PC-9 (cell line): ENCODE results near the gene POU2AF1. TPM values are rescaled to one million over a fixed set of nuclear protein-coding genes. Genes with fewer than 3 reads are reported as not detected.
A peak's percentile ranks its signal among the peaks of the same experiment; 100 is the strongest.

Experiments
- BruUV-seq: library from RNA; stranded (reverse); fragments of 400-500 nt; replicated peaks from 2 replicates; lab custom pipeline; 2021; lab: Mats Ljungman, UMichigan
- CTCF ChIA-PET: fragments of 300-600 bp; sonication (Branson Sonifier 250); formaldehyde crosslinking; loops from one replicate; lab custom pipeline; 2022; ENCODE audit warnings: antibody characterized with exemption; lab: Charles Lee
- POLR2A ChIA-PET: fragments of 300-600 bp; sonication (Branson Sonifier 250); formaldehyde crosslinking; loops from one replicate; lab custom pipeline; 2022; ENCODE audit warnings: antibody characterized with exemption; ENCODE audit not compliant: unreplicated experiment; lab: Charles Lee
- DNase-seq, 2 experiments: peaks; one replicate each; pipeline versions ENCODE4 v3.0.0 to v3.0.0-alpha.2; 2015 to 2022; ENCODE audit warnings: mixed read lengths in 1 of 2
- H2AFZ ChIP-seq: fragments of 200-600 bp; sonication (generic); 2 replicates; pipeline ENCODE4 v1.8.1; 2017; ENCODE audit warnings: antibody characterized with exemption
- H3F3A ChIP-seq: fragments of 200-600 bp; sonication (generic); 2 replicates; pipeline ENCODE4 v1.8.1; 2017; ENCODE audit warnings: antibody characterized with exemption, mild to moderate bottlenecking, low read depth; ENCODE audit not compliant: insufficient read depth
- H3K27ac ChIP-seq: fragments of 200-600 bp; sonication (generic); 2 replicates; pipeline ENCODE4 v1.6.1; 2016; ENCODE audit warnings: mixed run types
- H3K27me3 ChIP-seq: fragments of 200-600 bp; sonication (generic); 2 replicates; pipeline ENCODE4 v1.6.1; 2016; ENCODE audit warnings: low read depth, mixed run types; ENCODE audit not compliant: insufficient read depth
- H3K36me3 ChIP-seq: fragments of 200-600 bp; sonication (generic); 2 replicates; pipeline ENCODE4 v1.6.1; 2016; ENCODE audit warnings: low read depth, mixed run types
- H3K4me1 ChIP-seq: fragments of 200-600 bp; sonication (generic); replicated peaks from 2 replicates; pipeline ENCODE4 v1.6.1; 2016; ENCODE audit warnings: mixed run types; ENCODE audit not compliant: insufficient read depth
- H3K4me2 ChIP-seq: fragments of 200-600 bp; sonication (generic); 2 replicates; pipeline ENCODE4 v1.6.1; 2017; ENCODE audit warnings: mixed run types
- H3K4me3 ChIP-seq: fragments of 200-600 bp; sonication (generic); 2 replicates; pipeline ENCODE4 v1.6.1; 2016; ENCODE audit warnings: mixed run types
- H3K79me2 ChIP-seq: fragments of 200-600 bp; sonication (generic); 2 replicates; pipeline ENCODE4 v1.6.1; 2017; ENCODE audit warnings: low read depth, mixed run types
- H3K9me2 ChIP-seq: fragments of 200-600 bp; sonication (generic); 2 replicates; pipeline ENCODE4 v1.8.1; 2017; ENCODE audit warnings: mild to moderate bottlenecking; ENCODE audit not compliant: insufficient read depth
- H3K9me3 ChIP-seq: fragments of 200-600 bp; sonication (generic); 2 replicates; pipeline ENCODE4 v1.8.1; 2016; ENCODE audit warnings: low read depth; ENCODE audit not compliant: insufficient read depth
- H4K20me1 ChIP-seq: fragments of 200-600 bp; sonication (generic); 2 replicates; pipeline ENCODE4 v1.8.1; 2017; ENCODE audit not compliant: insufficient read depth
- CTCF ChIP-seq: fragments of 200-600 bp; sonication (generic); conservative IDR thresholded peaks from 2 replicates; pipeline ENCODE4 v1.6.1; 2017; ENCODE audit warnings: mixed run types, antibody characterized with exemption, mild to moderate bottlenecking, moderate library complexity
- EZH2 ChIP-seq: fragments of 200-600 bp; sonication (generic); IDR thresholded peaks from 2 replicates; pipeline ENCODE4 v1.8.0; 2017; ENCODE audit warnings: antibody characterized with exemption, low read depth
- intact Hi-C: fragments of 100-400 bp; cut with micrococcal nuclease; formaldehyde crosslinking; loops from one replicate; pipeline ENCODE4 v1.10.0; 2022; ENCODE audit not compliant: unreplicated experiment
- total RNA-seq: library from RNA; stranded (reverse); gene quantifications from 2 replicates; pipeline ENCODE4 v1.2.3, GENCODE V29; 2021

The POU2AF1 gene
- total RNA-seq, 1 experiment from 2014 or later: 0.37 TPM

- no peaks in the 10 kb centered on the region for H3K36me3 ChIP-seq
- no peak overlapping the region for H3K4me3 ChIP-seq
- H2AFZ ChIP-seq: peak overlapping the region; percentile 72; the same call in 1 of the 2 replicates
- no peaks in the 10 kb centered on the region for H3K79me2 ChIP-seq
- peaks cover 13% of the 10 kb centered on the region for H3K4me1 ChIP-seq
- peak overlapping the region; percentile 75 for H3K27ac ChIP-seq
- TF ChIP-seq CTCF (no peak), EZH2 (no peak)
- CTCF ChIA-PET: no interaction called here
- H3K9me3 ChIP-seq: no peaks in the 10 kb centered on the region
- H4K20me1 ChIP-seq: no peaks in the 10 kb centered on the region
- no peaks in the 10 kb centered on the region for H3K27me3 ChIP-seq
- intact Hi-C loops: no loop called here
- peaks cover 3% of the 10 kb centered on the region; the same call in 1 of the 2 replicates for H3K9me2 ChIP-seq
- H3K4me2 ChIP-seq: peak overlapping the region; percentile 33; the same call in 1 of the 2 replicates
- H3F3A ChIP-seq: no peaks in the 10 kb centered on the region
- peak; percentile 24 to 45 for DNase-seq
- BruUV-seq: no TSS peak
- POLR2A ChIA-PET: no interaction called here
Measured at GRCh38 chr11:111344032-111344431, 35.0 kb downstream of the POU2AF1 start.

GRCh38 chr11:111342329-111342728 lies 36.7 kb downstream of the POU2AF1 start:
- TF ChIP-seq CTCF: no peak
- no peak for TF ChIP-seq EZH2
- Histone ChIP-seq H3K36me3 (no peaks in the 10 kb centered on the region), H3K79me2 (no peaks in the 10 kb centered on the region), H3F3A (no peaks in the 10 kb centered on the region), H2AFZ (no peak overlapping the region), H3K9me3 (no peaks in the 10 kb centered on the region), H3K4me3 (no peak overlapping the region), H4K20me1 (no peaks in the 10 kb centered on the region), H3K27me3 (no peaks in the 10 kb centered on the region), H3K27ac (no peak overlapping the region), H3K4me2 (no peak overlapping the region), H3K4me1 (peaks cover 15% of the 10 kb centered on the region), H3K9me2 (no peaks in the 10 kb centered on the region; the same call in 1 of the 2 replicates)
- intact Hi-C loops: no loop called here
- CTCF ChIA-PET: no interaction called here
- no peak for DNase-seq
- POLR2A ChIA-PET: no interaction called here
- BruUV-seq: no TSS peak

GRCh38 chr11:111339758-111340388 lies 39.2 kb downstream of the POU2AF1 start:
- Histone ChIP-seq H4K20me1 (no peaks in the 10 kb centered on the region), H3K79me2 (no peaks in the 10 kb centered on the region), H3F3A (peaks cover 4% of the 10 kb centered on the region; the same call in 1 of the 2 replicates), H3K9me2 (no peaks in the 10 kb centered on the region; the same call in 1 of the 2 replicates), H3K27me3 (no peaks in the 10 kb centered on the region), H3K36me3 (no peaks in the 10 kb centered on the region), H3K9me3 (no peaks in the 10 kb centered on the region), H3K4me3 (no peak overlapping the region), H3K27ac (no peak overlapping the region), H3K4me1 (peaks cover 40% of the 10 kb centered on the region), H2AFZ (no peak overlapping the region), H3K4me2 (no peak overlapping the region)
- ChIA-PET POLR2A (no interaction called here), CTCF (no interaction called here)
- TF ChIP-seq CTCF (no peak), EZH2 (no peak)
- DNase-seq: no peak
- no TSS peak for BruUV-seq
- intact Hi-C loops: no loop called here
